ENCODE results near the gene KIF26A.
"Not testable (repeated sequence)": the region's sequence is repeated elsewhere in the genome, so short reads cannot be mapped to it uniquely, and the experiment has no call there.

KIF26A gene

DNA sequence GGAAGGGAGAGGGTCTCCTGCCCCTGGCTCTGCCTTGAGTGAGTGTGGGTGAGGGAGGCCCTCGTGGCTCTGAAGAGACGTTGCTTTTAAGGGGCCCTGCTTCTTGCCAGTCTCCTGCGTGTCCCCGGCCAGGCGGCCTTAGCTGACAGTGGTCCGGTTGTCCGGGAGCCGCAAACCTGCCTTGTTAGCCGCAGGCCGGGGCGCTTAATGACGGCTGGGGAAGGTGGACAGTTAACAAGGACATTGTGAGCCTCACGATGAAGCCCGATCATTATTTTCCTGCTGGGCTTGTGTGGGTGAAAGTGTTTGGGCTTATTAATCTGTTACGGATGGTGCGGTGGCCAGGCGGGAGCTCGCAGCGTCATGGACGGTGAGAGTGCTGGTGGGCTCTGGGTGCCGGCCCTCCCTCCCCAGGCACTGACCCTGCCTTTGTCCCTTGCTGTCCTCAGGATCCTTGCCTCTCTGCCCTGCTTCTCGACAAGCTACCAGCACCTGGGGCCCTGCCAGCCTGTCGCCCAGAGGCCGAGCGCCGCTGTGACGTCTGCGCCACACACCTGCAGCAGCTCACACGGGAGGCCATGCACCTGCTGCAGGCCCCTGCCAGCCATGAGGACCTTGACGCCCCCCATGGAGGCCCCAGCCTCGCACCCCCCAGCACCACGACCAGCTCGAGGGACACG is 13.3 kb downstream of the KIF26A start:
- TF ChIP-seq, protein P1, sequence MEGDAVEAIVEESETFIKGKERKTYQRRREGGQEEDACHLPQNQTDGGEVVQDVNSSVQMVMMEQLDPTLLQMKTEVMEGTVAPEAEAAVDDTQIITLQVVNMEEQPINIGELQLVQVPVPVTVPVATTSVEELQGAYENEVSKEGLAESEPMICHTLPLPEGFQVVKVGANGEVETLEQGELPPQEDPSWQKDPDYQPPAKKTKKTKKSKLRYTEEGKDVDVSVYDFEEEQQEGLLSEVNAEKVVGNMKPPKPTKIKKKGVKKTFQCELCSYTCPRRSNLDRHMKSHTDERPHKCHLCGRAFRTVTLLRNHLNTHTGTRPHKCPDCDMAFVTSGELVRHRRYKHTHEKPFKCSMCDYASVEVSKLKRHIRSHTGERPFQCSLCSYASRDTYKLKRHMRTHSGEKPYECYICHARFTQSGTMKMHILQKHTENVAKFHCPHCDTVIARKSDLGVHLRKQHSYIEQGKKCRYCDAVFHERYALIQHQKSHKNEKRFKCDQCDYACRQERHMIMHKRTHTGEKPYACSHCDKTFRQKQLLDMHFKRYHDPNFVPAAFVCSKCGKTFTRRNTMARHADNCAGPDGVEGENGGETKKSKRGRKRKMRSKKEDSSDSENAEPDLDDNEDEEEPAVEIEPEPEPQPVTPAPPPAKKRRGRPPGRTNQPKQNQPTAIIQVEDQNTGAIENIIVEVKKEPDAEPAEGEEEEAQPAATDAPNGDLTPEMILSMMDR (conservative IDR thresholded peaks at IDR 0.05; ENCODE audit: low read depth, low read length), result no peak
- DNase-seq (ENCODE audit: low read depth), result no peak
- H3K4me3 ChIP-seq (ENCODE audit: low read depth, low read length), result no peak overlapping the region

DNA sequence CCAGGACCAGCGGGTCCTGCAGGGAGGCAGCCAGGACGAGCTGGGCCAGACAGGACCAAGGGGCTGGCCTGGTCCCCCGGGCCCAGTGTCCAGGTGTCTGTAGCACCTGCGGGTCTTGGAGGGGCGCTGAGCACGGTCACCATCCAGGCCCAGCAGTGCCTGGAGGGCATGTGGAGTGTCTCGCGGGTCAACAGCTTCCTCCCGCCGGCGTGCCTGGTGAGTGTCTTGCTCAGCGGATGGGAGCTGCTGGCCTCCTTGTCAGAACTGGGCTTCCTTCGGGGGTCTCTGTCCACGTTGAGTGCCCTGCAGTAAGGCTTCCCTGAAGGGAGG is 13.8 kb downstream of the KIF26A start:
- no peak for DNase-seq (ENCODE audit: low read depth)
- H3K4me3 ChIP-seq (ENCODE audit: low read depth, low read length), result no peak overlapping the region
- TF ChIP-seq, protein P1 (conservative IDR thresholded peaks at IDR 0.05; ENCODE audit: low read depth, low read length), result no peak

DNA sequence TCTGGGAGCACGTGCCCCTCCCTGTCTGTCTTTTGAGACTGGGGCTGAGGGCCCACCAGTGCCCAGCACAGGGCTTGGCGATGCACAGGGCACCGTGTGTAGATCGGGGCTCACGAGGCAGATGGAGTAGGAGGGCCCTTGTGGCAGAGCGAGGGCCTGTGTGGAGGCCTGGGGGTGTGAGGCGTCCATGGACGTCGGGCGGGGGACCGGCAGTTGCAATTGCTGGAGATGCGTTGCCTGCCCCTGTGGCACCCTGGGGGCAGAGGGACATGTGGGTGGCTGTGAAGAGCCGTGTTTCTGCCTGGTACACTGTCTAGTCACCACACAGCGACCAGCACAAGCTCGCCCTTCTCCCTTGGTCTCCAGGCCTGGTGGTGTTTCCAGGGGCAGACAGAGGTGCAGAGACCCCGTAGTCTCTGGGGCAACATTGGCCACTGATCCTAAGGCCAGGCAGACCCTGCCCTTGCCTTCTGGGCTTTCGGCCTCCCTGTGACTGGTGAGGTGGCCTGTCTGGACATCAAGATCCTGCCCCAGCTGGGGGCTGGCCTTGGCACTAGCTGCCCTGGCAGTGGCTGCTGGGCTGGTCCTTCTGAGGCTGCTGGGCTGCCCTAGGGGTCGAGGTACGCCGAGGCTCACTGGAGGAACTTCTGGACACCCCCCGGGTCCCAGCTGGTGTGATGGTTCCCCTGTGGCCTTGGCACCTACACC is 14.5 kb downstream of the KIF26A start:
- H3K4me3 ChIP-seq (ENCODE audit: low read depth, low read length), result no peak overlapping the region
- TF ChIP-seq, protein P1 (conservative IDR thresholded peaks at IDR 0.05; ENCODE audit: low read depth, low read length), result no peak

DNA sequence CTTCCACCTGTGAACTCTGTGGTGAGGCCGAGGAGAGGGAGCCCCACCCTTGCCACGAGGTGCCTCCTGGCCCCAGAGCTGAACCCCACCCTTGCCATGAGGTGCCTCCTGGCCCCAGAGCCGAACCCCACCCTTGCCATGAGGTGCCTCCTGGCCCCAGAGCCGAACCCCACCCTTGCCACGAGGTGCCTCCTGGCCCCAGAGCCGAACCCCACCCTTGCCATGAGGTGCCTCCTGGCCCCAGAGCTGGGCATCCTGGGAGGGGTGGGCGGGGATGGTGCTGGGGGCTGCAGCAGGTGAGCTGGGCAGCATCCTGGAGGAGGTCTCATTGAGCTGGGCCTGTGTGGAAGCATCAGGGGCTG is 15.0 kb downstream of the KIF26A start:
- not testable (repeated sequence) for DNase-seq (ENCODE audit: low read depth)

More for the DNA sequence above, 14.5 kb downstream of the KIF26A start:
- no peak for DNase-seq (ENCODE audit: low read depth)

DNA sequence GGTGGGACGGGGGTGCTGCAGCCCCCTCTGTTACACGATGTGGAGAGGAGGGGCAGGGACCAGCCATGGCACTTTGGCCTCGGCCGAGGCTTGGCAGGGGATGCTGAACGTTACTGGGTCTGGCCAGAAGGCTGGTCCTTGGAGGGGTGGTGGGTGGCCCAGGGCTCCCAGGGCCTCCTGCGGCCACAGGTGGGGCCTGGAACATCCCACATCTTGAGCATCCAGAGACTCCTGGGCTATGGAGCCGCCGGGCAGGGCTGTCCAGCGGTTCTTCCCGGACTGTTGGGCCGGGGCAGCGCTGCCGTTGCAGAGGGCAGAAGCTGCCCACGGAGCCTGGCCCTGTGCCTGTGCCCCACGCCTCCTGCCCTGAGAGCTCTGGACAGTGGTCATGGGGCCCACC is 15.9 kb downstream of the KIF26A start:
- no peak overlapping the region for H3K4me3 ChIP-seq (ENCODE audit: low read depth, low read length)
- DNase-seq (ENCODE audit: low read depth), result no peak
- TF ChIP-seq, protein P1 (conservative IDR thresholded peaks at IDR 0.05; ENCODE audit: low read depth, low read length), result no peak

More for the DNA sequence above, 15.0 kb downstream of the KIF26A start:
- H3K4me3 ChIP-seq (ENCODE audit: low read depth, low read length), result not testable (repeated sequence)

DNA sequence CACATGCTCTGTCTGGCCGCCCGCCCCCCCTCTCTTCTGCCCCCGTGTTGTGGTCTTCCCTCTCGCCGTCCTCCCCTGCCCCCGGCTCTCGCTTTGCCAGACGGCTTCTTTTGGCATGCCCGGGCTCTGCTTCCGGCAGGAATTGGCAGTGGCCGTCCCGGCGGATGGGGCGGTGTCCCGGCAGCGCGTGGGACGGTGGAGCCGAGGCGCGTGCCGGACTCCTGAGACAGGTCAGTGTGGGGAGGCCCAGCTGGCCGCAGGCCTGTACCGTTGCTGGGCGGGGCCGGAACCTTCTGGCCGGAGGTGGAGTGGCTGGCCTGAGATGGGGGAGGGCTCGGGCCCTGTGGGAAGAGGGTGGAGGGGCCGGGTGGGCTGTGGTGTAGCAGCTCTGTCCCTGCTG is 17.1 kb downstream of the KIF26A start:
- DNase-seq (ENCODE audit: low read depth), result no peak
- TF ChIP-seq, protein P1 (conservative IDR thresholded peaks at IDR 0.05; ENCODE audit: low read depth, low read length), result no peak

DNA sequence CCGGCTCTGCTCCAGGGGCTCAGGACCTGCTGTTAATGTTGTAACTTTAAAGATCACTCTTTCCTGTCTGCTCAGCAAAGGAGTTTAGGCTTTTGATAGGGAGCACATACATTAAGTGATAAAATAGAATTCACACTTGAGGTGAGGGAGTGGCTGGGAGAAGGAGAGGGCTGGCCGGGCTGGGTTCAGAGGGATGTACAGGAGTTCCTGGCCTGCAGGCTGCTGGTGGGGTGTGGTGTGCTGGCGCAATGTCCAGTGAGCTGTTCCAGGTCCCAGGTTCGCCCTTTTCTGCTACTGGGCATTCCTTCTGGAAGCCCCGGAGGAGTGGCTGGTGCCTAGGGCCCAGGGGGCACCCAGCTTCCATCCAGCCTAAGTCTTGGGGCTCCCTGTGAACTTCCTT is 17.8 kb downstream of the KIF26A start:
- no peak overlapping the region for H3K4me3 ChIP-seq (ENCODE audit: low read depth, low read length)
- no peak for DNase-seq (ENCODE audit: low read depth)
- TF ChIP-seq, protein P1 (conservative IDR thresholded peaks at IDR 0.05; ENCODE audit: low read depth, low read length), result no peak

More for the DNA sequence above, 17.1 kb downstream of the KIF26A start:
- no peak overlapping the region for H3K4me3 ChIP-seq (ENCODE audit: low read depth, low read length)

All from choroid plexus epithelial cell (primary cell).